ENCODE results near the gene CHRNB1.

CHRNB1 gene

GRCh38 chr17:7415784-7416183 lies 29.1 kb upstream of the CHRNB1 start:
- no peak for DNase-seq

GRCh38 chr17:7416323-7416722 lies 28.5 kb upstream of the CHRNB1 start:
- DNase-seq, result no peak

GRCh38 chr17:7417056-7417655 lies 27.7 kb upstream of the CHRNB1 start:
- no peak for DNase-seq

GRCh38 chr17:7418472-7419152 lies 26.2 kb upstream of the CHRNB1 start:
- DNase-seq, result no peak

- no peak for DNase-seq
These were observed 24.8 kb upstream of the CHRNB1 start, which contains the start of gene SPEM1 for GRCh38 chr17:7419819-7420610. Gene SPEM1 (plus strand): TSS chr17:7420324. CDS start chr17:7420385, 61 bp downstream.

- no peak for DNase-seq
These were observed 23.7 kb upstream of the CHRNB1 start for GRCh38 chr17:7421186-7421585.

GRCh38 chr17:7423679-7424078 lies 21.2 kb upstream of the CHRNB1 start:
- no peak for DNase-seq

GRCh38 chr17:7425316-7425715 lies 19.5 kb upstream of the CHRNB1 start, which contains the start of gene SPEM2:
Gene SPEM2 (plus strand): TSS chr17:7425616. CDS start chr17:7425689, 73 bp downstream.
- no peak for DNase-seq

- DNase-seq, result no peak
These were observed 19.1 kb upstream of the CHRNB1 start for GRCh38 chr17:7425756-7426155.

GRCh38 chr17:7426203-7426863 lies 18.5 kb upstream of the CHRNB1 start:
- no peak for DNase-seq

- DNase-seq, result no peak
These were observed 17.9 kb upstream of the CHRNB1 start for GRCh38 chr17:7426896-7427489.

GRCh38 chr17:7427549-7427948 lies 17.3 kb upstream of the CHRNB1 start:
- DNase-seq, result no peak

GRCh38 chr17:7428557-7428956 lies 16.3 kb upstream of the CHRNB1 start, which contains the start of gene SPEM3:
Gene SPEM3 (plus strand): TSS chr17:7428857. CDS start chr17:7428903, 46 bp downstream.
- no peak for DNase-seq

GRCh38 chr17:7429722-7430121 lies 15.1 kb upstream of the CHRNB1 start:
- no peak for DNase-seq

GRCh38 chr17:7431231-7431630 lies 13.6 kb upstream of the CHRNB1 start:
- no peak for DNase-seq

- no peak for DNase-seq
These were observed 12.6 kb upstream of the CHRNB1 start for GRCh38 chr17:7432296-7432695.

GRCh38 chr17:7435676-7436555 lies 8.9 kb upstream of the CHRNB1 start:
- peak; percentile 57 to 81 (median 73) for DNase-seq

GRCh38 chr17:7436556-7437368 lies 8.1 kb upstream of the CHRNB1 start:
- DNase-seq, result peak; percentile 86 to 95 (median 91)

- no peak for DNase-seq
These were observed 7.4 kb upstream of the CHRNB1 start for GRCh38 chr17:7437369-7437863.

GRCh38 chr17:7437950-7438614 lies 6.8 kb upstream of the CHRNB1 start:
- peak; percentile 63 to 91 (median 80) for DNase-seq

All from suppressor macrophage treated with lipopolysaccharide for 1 hour (primary cell).